ENCODE data around the gene AKR7A2. TPM values are rescaled to one million over a fixed set of nuclear protein-coding genes. Genes with fewer than 3 reads are reported as not detected.

AKR7A2 gene
- total RNA-seq, 1 donor from 2014 or later, result 30.3 TPM

DNA sequence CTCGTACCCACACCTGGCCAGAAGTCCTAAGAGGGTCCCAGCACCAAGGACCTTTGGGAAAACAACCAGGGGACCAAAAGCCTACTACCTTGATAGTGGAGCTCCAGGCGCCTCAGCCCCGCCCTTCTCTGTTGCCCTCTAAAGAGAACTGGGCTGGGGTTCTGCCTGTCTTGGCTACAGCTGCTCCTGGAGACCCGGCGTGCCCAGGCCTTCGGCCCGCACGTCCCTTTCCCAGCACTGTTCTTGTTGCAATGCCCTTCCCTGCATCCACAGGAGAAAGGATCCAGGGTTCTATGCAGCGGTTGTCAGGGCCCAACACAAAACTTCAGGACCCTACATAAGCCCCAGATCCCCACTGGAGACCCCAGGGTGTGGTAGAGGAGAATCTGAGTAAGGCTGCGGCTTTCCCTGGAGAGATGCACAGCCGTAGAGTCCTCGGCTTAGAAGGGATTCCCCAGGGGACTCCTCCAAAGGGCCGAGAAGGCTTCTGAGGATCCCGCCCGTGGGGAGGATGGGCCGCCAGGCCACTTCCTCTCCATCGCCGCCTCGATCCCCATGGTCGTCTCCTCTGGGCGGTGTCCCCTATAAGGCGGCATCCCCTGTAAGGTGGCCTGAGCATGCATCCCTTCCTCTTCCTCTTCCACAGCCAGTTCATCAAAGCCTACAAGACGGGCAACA is 12.2 kb upstream of the AKR7A2 start:
- no peak for FAIRE-seq
- no peak overlapping the region for H3K27ac ChIP-seq (ENCODE audit: low read depth, low read length)
- H3K36me3 ChIP-seq (ENCODE audit: insufficient read depth, low read length), result peaks cover 5% of the 10 kb centered on the region

DNA sequence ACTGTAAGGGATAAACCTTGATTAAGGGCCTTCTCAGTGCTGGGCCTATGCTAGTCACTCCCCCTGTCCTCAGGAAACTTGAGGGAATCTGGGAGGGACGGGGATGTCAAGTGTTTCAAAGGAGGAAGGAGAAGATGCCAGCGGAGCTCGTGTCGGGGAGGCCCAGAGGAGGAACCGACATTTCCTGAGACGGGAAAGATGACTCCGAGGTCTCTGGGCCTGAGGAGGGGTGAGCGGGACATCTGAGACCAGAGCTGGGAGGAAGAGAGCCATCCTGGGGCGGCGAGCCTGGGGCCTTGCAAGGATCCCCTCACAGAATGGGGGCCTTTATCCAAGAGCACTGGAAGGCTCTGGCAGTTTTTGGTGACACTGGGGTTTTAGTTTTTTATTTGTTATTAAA is 10.5 kb upstream of the AKR7A2 start:
- Histone ChIP-seq H3K4me2 (ENCODE audit: low read length) (no peak overlapping the region), H3K9ac (ENCODE audit: low read length) (no peak overlapping the region), H3K4me1 (ENCODE audit: insufficient read depth, low read length) (peaks cover 4% of the 10 kb centered on the region), H4K20me1 (ENCODE audit: insufficient read depth, low read length) (peaks cover 40% of the 10 kb centered on the region), H3K79me2 (ENCODE audit: insufficient read depth, low read length) (peaks cover 2% of the 10 kb centered on the region), H3K4me3 (ENCODE audit: insufficient read depth, low read depth, low read length) (no peak overlapping the region), H3K9me3 (ENCODE audit: insufficient read depth, low read depth, low read length) (no peaks in the 10 kb centered on the region), H2AFZ (ENCODE audit: low read depth, low read length) (no peak overlapping the region), H3K27me3 (ENCODE audit: insufficient read depth, low read length) (no peaks in the 10 kb centered on the region), H3K36me3 (ENCODE audit: insufficient read depth, low read length) (peaks cover 4% of the 10 kb centered on the region), H3K27ac (ENCODE audit: low read depth, low read length) (no peak overlapping the region)
- Mint-ChIP-seq H3K36me3 (ENCODE audit: low read depth, unreplicated experiment) (peaks cover 26% of the 10 kb centered on the region), H3K27ac (ENCODE audit: unreplicated experiment) (no peak overlapping the region), H3K4me1 (ENCODE audit: low read depth, unreplicated experiment) (peaks cover 4% of the 10 kb centered on the region), H3K27me3 (ENCODE audit: low read depth, unreplicated experiment) (no peaks in the 10 kb centered on the region), H3K9me3 (ENCODE audit: unreplicated experiment) (no peaks in the 10 kb centered on the region), H3K4me3 (ENCODE audit: unreplicated experiment) (no peak overlapping the region)
- DNase-seq (ENCODE audit: low read depth) (no peak), FAIRE-seq (no peak)
- TF ChIP-seq, protein P1, sequence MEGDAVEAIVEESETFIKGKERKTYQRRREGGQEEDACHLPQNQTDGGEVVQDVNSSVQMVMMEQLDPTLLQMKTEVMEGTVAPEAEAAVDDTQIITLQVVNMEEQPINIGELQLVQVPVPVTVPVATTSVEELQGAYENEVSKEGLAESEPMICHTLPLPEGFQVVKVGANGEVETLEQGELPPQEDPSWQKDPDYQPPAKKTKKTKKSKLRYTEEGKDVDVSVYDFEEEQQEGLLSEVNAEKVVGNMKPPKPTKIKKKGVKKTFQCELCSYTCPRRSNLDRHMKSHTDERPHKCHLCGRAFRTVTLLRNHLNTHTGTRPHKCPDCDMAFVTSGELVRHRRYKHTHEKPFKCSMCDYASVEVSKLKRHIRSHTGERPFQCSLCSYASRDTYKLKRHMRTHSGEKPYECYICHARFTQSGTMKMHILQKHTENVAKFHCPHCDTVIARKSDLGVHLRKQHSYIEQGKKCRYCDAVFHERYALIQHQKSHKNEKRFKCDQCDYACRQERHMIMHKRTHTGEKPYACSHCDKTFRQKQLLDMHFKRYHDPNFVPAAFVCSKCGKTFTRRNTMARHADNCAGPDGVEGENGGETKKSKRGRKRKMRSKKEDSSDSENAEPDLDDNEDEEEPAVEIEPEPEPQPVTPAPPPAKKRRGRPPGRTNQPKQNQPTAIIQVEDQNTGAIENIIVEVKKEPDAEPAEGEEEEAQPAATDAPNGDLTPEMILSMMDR (IDR thresholded peaks at IDR 0.05; ENCODE audit: insufficient read depth, low read depth, low read length), result no peak
- TF ChIP-seq EZH2 (IDR thresholded peaks at IDR 0.05; ENCODE audit: insufficient read depth, low read length), result no peak

More for the DNA sequence above, 12.2 kb upstream of the AKR7A2 start:
- H3K27me3 Mint-ChIP-seq (ENCODE audit: low read depth, unreplicated experiment), result no peaks in the 10 kb centered on the region
- H3K9ac ChIP-seq (ENCODE audit: low read length), result no peak overlapping the region
- no peak overlapping the region for H3K4me3 Mint-ChIP-seq (ENCODE audit: unreplicated experiment)
- H3K9me3 ChIP-seq (ENCODE audit: insufficient read depth, low read depth, low read length), result no peaks in the 10 kb centered on the region
- no peaks in the 10 kb centered on the region for H3K27me3 ChIP-seq (ENCODE audit: insufficient read depth, low read length)
- H3K79me2 ChIP-seq (ENCODE audit: insufficient read depth, low read length), result no peaks in the 10 kb centered on the region
- peaks cover 21% of the 10 kb centered on the region for H3K36me3 Mint-ChIP-seq (ENCODE audit: low read depth, unreplicated experiment)
- peaks cover 2% of the 10 kb centered on the region for H3K4me1 Mint-ChIP-seq (ENCODE audit: low read depth, unreplicated experiment)
- H4K20me1 ChIP-seq (ENCODE audit: insufficient read depth, low read length), result peaks cover 31% of the 10 kb centered on the region
- H3K9me3 Mint-ChIP-seq (ENCODE audit: unreplicated experiment), result no peaks in the 10 kb centered on the region
- no peak overlapping the region for H3K4me3 ChIP-seq (ENCODE audit: insufficient read depth, low read depth, low read length)
- no peak for DNase-seq (ENCODE audit: low read depth)
- no peak overlapping the region for H3K4me2 ChIP-seq (ENCODE audit: low read length)
- H3K27ac Mint-ChIP-seq (ENCODE audit: unreplicated experiment), result no peak overlapping the region
- H3K4me1 ChIP-seq (ENCODE audit: insufficient read depth, low read length), result no peaks in the 10 kb centered on the region
- no peak overlapping the region for H2AFZ ChIP-seq (ENCODE audit: low read depth, low read length)
- TF ChIP-seq, protein P1 (IDR thresholded peaks at IDR 0.05; ENCODE audit: insufficient read depth, low read depth, low read length), result no peak
- no peak for TF ChIP-seq EZH2 (IDR thresholded peaks at IDR 0.05; ENCODE audit: insufficient read depth, low read length)

DNA sequence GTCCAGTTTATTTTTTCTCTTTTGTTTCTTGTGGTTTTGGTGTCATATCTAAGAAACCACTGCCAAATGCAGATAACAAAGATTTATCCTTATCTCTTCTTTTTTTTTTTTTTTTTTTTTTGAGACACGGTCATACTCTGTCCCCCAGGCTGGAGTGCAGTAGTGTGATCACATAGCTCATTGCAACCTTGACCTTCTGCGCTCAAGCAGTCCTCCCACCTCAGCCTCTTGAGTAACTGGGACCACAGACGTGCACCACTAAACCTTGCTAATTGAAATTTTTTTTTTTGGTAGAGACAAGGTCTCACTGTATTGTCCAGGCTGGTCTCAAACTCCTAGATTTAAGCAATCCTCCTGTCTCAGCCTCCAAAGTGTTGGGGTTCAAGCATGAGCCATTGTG is 9.1 kb upstream of the AKR7A2 start:
- Histone ChIP-seq H4K20me1 (ENCODE audit: insufficient read depth, low read length) (peaks cover 42% of the 10 kb centered on the region), H2AFZ (ENCODE audit: low read depth, low read length) (no peak overlapping the region)
- no peak for FAIRE-seq

More for the DNA sequence above, 9.1 kb upstream of the AKR7A2 start:
- Histone ChIP-seq H3K79me2 (ENCODE audit: insufficient read depth, low read length) (peaks cover 10% of the 10 kb centered on the region), H3K4me2 (ENCODE audit: low read length) (no peak overlapping the region), H3K4me1 (ENCODE audit: insufficient read depth, low read length) (peaks cover 5% of the 10 kb centered on the region), H3K27me3 (ENCODE audit: insufficient read depth, low read length) (no peaks in the 10 kb centered on the region), H3K9me3 (ENCODE audit: insufficient read depth, low read depth, low read length) (no peaks in the 10 kb centered on the region), H3K4me3 (ENCODE audit: insufficient read depth, low read depth, low read length) (no peak overlapping the region), H3K9ac (ENCODE audit: low read length) (no peak overlapping the region), H3K27ac (ENCODE audit: low read depth, low read length) (no peak overlapping the region), H3K36me3 (ENCODE audit: insufficient read depth, low read length) (peaks cover 4% of the 10 kb centered on the region)
- Mint-ChIP-seq H3K36me3 (ENCODE audit: low read depth, unreplicated experiment) (peaks cover 26% of the 10 kb centered on the region), H3K27ac (ENCODE audit: unreplicated experiment) (no peak overlapping the region), H3K9me3 (ENCODE audit: unreplicated experiment) (no peaks in the 10 kb centered on the region), H3K4me1 (ENCODE audit: low read depth, unreplicated experiment) (peaks cover 4% of the 10 kb centered on the region), H3K4me3 (ENCODE audit: unreplicated experiment) (no peak overlapping the region), H3K27me3 (ENCODE audit: low read depth, unreplicated experiment) (no peaks in the 10 kb centered on the region)
- TF ChIP-seq, protein P1 (IDR thresholded peaks at IDR 0.05; ENCODE audit: insufficient read depth, low read depth, low read length), result no peak
- TF ChIP-seq EZH2 (IDR thresholded peaks at IDR 0.05; ENCODE audit: insufficient read depth, low read length), result no peak
- no peak for DNase-seq (ENCODE audit: low read depth)
